ENCODE measurements around the gene SLC35A4. TPM values are rescaled to one million over a fixed set of nuclear protein-coding genes. Genes with fewer than 3 reads are reported as not detected.

The SLC35A4 gene
- total and polyA plus RNA-seq, 2 of the 8 experiments (the other 6 are each of a cell fraction or from before 2014, with no cell fraction given), result 78.6 to 133 TPM

- no peaks in the 10 kb centered on the region for H3K9me3 ChIP-seq (ENCODE audit: insufficient read depth in 2 of 2, low read depth in 1 of 2, low read length in 1 of 2)
- FAIRE-seq (no peak), DNase-seq (ENCODE audit: low read depth in 1 of 2, low spot score in 2 of 2) (no peak)
- 88% methylated on average over 2 of the region's 2 CpGs; no CpG with 5 or more reads in 1 of the 2 experiments for WGBS, 2 experiments (ENCODE audit: extremely low coverage in 1 of 2, insufficient coverage in 1 of 2, insufficient read length in 1 of 2, insufficient replicate concordance in 2 of 2, low coverage in 1 of 2, low lambda C conversion rate in 2 of 2, missing lambda C conversion rate in 1 of 2)
- H3K4me1 ChIP-seq (replicated peaks in 1 of 4; ENCODE audit: control insufficient read depth in 3 of 4, insufficient read depth in 4 of 4, low read length in 3 of 4), result peaks cover 0 to 11% (median 5%) of the 10 kb centered on the region in 4 experiments; a peak in 4 of 7 replicates
- no peak overlapping the region for H3K56ac ChIP-seq (replicated peaks; ENCODE audit: insufficient read length, low read depth, low read length)
- peaks cover 0 to 8% of the 10 kb centered on the region in 2 experiments for H4K20me1 ChIP-seq (replicated peaks in 1 of 2; ENCODE audit: control insufficient read depth in 1 of 2, insufficient read depth in 2 of 2, low read length in 2 of 2)
- POLR2A ChIA-PET (ENCODE audit: partially characterized antibody), result interaction anchor here (0.6 to 14.4 kb wide), 4 partner anchors 6 to 190 kb away, joined by 3 to 191 read pairs (median 50); partner anchors contain the start of genes APBB3, IK, NDUFA2 and SLC35A4
- H3K27me3 ChIP-seq (replicated peaks in 1 of 4; ENCODE audit: control insufficient read depth in 3 of 4, extremely low read depth in 1 of 4, insufficient read depth in 3 of 4, low read length in 3 of 4), result no peaks in the 10 kb centered on the region
- H3K4me3 ChIP-seq (ENCODE audit: extremely low read depth in 1 of 4, insufficient read depth in 2 of 4, low read depth in 3 of 4, low read length in 4 of 4), result no peak overlapping the region
- peaks cover 7% of the 10 kb centered on the region; the same call in 1 of the 2 replicates for H3K23me2 ChIP-seq (ENCODE audit: low read depth, low read length)
- H4K8ac ChIP-seq (ENCODE audit: extremely low read depth, insufficient read depth, low read length), result no peak overlapping the region
- H3K14ac ChIP-seq (ENCODE audit: insufficient read length), result no peak overlapping the region
- no peak overlapping the region for H2BK15ac ChIP-seq (ENCODE audit: low read length)
- peaks cover 5% of the 10 kb centered on the region for H3K79me1 ChIP-seq (ENCODE audit: low read depth, low read length)
- H4K5ac ChIP-seq (ENCODE audit: insufficient read length, low read depth, low read length), result no peak overlapping the region
- H3K36me3 ChIP-seq (ENCODE audit: control insufficient read depth in 2 of 4, insufficient read depth in 4 of 4, low read length in 3 of 4), result peaks cover 11 to 32% (median 25%) of the 10 kb centered on the region in 4 experiments
- no peak overlapping the region for H3K9ac ChIP-seq (replicated peaks in 1 of 4; ENCODE audit: extremely low read depth in 1 of 4, low read depth in 3 of 4, low read length in 3 of 4)
- no peak overlapping the region for H2BK120ac ChIP-seq (replicated peaks; ENCODE audit: low read depth, low read length)
- TF ChIP-seq POLR2A (IDR thresholded peaks at IDR 0.05; ENCODE audit: control extremely low read depth in 1 of 2, low read depth in 2 of 2, low read length in 2 of 2) (peak; percentile 9 to 30; a peak in 2 of 3 replicates), CBX8 (IDR thresholded peaks at IDR 0.05; ENCODE audit: borderline replicate concordance, low read depth, low read length) (no peak)
- peaks cover 9 to 39% of the 10 kb centered on the region in 2 experiments; a peak in 3 of 4 replicates for H3K79me2 ChIP-seq (ENCODE audit: control insufficient read depth in 1 of 2, insufficient read depth in 2 of 2, low read length in 2 of 2)
- no peak overlapping the region for H3K27ac ChIP-seq (ENCODE audit: low read depth, low read length)
- H3K18ac ChIP-seq (ENCODE audit: extremely low read depth, low read length), result no peak overlapping the region
- H2AFZ ChIP-seq (ENCODE audit: low read length), result no peak overlapping the region
- CTCF ChIA-PET (ENCODE audit: partially characterized antibody), result interaction anchor here (0.6 to 1.3 kb wide), 3 partner anchors 167 to 321 kb away, joined by 3 to 5 read pairs (median 4); no protein-coding TSS in a partner anchor
- H4K91ac ChIP-seq (replicated peaks; ENCODE audit: insufficient read length, low read length), result no peak overlapping the region
- H3K4me2 ChIP-seq (ENCODE audit: insufficient read depth in 1 of 2, low read depth in 2 of 2, low read length in 2 of 2), result no peak overlapping the region
- no peak overlapping the region for H2BK20ac ChIP-seq (ENCODE audit: low read length)
- no peak overlapping the region for H2BK5ac ChIP-seq (ENCODE audit: low read depth, low read length)
- H2AK5ac ChIP-seq (ENCODE audit: low read depth, low read length), result no peak overlapping the region
- no peak overlapping the region for H2BK12ac ChIP-seq (ENCODE audit: low read depth, low read length)
- no peak overlapping the region for H3K4ac ChIP-seq (replicated peaks; ENCODE audit: insufficient read length, low read depth, low read length)
- H3K23ac ChIP-seq (ENCODE audit: insufficient read length), result no peak overlapping the region
Measured at GRCh38 chr5:140553657-140554056, 11.0 kb upstream of the SLC35A4 start.
